Measurements from ENCODE around the gene UBE2D2.

- TF ChIP-seq CTCF (conservative IDR thresholded peaks at IDR 0.05) (no peak), ZFX (IDR thresholded peaks at IDR 0.05) (no peak)
Observed at GRCh38 chr5:139557811-139558210, 3.3 kb upstream of the UBE2D2 start.

Measured in C4-2B (cell line).